DMS 273 treated with DMSO at 0.1 percent for 48 hours (cell line): ENCODE measurements around the gene METTL24.
"Not testable (repeated sequence)": the region's sequence is repeated elsewhere in the genome, so short reads cannot be mapped to it uniquely, and the experiment has no call there.

Source experiments
- DNase-seq: peaks from one replicate; lab custom pipeline; 2025; lab: John Stamatoyannopoulos, UW

Gene METTL24

DNA sequence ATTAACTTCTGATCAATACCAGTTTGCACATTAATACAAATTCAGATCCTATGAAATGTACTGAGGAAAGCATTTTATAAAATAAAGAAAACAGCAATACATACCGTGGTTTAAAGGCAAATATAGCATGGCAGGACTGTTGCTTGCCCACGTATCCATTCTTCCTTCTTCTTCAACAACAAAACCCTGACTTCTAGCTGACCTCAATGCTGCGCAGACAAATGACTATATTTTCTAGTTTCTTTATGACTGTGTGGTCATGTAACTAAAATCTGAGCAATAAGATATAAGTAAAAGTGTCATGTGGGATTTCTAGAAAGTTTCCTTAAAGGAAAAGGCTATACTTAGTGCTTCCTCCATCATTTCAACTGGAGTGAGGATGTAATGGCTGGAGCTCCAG, 92.9 kb downstream of the METTL24 start:
- DNase-seq = no peak

DNA sequence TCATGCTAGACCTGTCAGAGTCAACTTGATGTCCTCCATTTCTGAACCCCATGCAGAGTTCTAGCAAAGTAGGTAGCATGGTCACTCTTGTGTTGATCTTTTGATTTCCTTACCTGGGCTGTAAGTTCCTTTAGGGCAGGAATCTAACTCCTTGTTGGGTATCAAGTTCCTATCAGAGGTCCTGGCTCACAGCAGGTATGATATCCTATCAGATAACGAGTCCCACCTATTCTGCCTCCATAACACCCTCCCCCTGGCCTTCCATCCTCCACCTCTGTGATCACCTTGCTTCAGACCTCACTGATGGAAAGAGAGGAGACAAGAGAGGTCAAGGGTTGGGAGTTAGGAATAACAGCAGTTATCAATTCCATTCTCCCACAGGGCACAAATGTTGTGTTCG, 101.8 kb downstream of the METTL24 start:
- no peak for DNase-seq

DNA sequence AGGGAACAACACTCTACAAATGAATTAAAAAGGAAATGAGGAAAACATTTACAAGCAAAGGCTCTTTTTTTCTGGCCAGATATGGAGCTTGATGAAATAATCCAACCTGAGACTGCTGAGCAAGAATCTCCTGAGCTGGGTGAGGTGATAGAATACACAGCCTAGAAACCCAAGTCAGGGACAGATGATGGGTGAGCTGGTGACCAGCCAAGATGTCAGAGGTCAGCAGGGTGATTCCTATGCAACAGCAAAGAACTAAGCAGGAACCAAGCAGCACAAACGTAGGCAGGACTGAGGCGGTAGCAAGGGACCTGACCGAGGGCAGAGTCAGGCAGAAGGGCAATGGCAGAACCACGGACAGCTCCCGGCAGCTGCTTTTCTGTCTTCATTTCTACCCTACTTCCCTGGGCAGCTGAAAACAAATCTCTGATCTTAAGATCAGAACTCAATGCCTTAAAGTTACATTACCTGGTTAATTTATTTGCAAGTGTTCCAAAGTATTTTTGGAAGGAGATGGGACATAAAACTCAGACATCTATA, 102.9 kb downstream of the METTL24 start:
- DNase-seq = no peak

DNA sequence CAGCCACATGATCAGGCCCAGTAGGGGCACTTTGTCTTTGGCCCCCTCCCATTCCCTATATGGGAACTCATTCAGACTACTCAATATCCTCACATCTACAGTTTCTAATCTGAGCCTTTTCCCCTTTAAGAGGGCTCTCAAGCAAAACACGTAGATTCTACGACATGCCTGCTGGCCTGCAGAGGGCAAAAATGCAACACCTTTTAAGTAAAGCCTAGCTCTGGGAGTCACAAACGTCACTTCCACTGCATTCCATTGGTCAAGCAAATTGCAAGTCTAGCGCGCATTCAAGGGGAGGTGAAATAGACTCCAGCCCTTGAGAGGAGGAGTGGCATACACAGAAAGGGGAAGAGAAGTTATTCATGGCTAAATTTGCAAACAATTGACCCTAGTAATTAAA, 107.3 kb downstream of the METTL24 start:
- DNase-seq = no peak

DNA sequence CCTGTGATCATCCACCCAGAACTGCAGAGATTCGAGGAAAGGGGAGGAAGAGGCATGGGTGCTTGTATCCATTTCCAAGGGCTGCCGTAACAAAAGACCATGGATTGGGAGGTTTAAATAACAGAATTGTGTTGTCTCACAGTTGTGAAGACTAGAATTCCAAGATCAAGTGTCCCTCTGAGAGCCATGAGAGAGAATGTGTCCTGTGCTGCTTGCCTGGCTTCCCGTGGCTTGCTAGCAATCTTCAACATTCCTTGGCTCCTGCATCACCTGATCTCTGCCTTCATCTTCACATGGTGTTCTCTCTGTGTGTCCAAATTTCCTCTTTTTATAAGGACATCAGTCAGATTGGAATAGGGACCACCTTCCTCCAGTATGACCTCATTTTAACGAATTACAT, 108.1 kb downstream of the METTL24 start:
- no peak for DNase-seq

DNA sequence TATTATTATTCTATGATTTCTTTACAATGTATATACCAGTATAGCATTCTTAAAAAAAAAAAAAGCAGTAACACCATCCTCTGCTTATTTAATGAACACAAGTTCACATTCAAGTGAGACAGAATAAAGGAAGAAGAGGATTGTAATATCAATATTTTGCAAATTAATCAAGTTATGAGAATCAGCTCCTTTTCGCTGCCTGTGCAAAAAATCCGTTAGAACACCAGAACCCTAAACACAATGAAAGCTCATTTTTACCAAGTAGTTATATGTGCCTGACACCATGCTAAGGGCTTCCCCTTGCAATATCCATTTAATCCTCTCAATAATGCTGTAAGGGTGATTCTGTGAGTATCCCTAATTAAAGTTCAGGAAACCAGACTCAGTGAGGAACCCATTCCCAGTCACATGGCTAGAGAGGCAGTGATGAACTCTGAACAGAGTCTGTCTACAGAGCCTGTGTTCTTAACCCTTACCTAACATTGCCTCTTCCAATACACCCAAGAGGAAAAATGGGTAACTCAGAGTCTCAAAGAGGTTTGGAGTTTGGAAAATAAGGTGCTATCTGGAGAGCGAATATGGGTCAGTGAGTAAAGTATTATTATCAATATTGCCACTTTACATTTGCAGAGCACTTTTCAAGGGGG, 111.1 kb downstream of the METTL24 start:
- no peak for DNase-seq

DNA sequence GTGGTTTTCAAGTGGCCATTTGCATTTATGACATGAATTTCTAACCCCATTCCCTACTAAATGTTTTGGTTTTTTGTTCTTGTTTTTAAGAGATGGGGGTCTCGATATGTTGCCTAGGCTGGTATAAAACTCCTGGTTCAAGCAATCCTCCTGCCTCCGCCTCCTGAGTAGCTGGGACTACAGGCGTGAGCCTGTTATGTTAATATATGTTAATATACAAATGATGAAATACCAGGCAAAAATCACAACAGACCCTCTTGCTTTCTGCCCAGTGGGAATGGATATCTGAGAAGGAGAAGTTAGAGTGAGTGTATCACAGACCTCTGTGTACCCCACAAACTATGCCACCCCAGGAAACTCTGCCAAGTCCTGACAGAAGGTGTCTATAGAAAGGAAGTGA, 111.8 kb downstream of the METTL24 start:
- no peak for DNase-seq

DNA sequence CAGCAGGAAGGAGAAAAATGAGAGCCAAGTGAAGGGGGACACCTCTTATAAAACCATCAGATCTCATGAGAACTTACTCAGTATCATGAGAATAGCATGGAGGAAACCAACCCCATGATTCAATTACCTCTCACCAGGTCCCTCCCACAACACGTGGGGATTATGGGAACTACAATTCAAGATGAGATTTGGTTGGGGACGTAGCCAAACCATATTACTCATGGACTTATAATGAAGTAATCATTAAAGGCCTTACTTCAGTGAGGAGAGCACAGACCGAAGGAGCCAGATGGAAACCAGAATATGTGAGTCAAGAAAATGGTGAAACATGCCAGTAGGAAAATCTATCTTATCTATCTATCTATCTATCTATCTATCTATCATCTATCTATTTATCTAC, 113.5 kb downstream of the METTL24 start:
- DNase-seq = not testable (repeated sequence)

DNA sequence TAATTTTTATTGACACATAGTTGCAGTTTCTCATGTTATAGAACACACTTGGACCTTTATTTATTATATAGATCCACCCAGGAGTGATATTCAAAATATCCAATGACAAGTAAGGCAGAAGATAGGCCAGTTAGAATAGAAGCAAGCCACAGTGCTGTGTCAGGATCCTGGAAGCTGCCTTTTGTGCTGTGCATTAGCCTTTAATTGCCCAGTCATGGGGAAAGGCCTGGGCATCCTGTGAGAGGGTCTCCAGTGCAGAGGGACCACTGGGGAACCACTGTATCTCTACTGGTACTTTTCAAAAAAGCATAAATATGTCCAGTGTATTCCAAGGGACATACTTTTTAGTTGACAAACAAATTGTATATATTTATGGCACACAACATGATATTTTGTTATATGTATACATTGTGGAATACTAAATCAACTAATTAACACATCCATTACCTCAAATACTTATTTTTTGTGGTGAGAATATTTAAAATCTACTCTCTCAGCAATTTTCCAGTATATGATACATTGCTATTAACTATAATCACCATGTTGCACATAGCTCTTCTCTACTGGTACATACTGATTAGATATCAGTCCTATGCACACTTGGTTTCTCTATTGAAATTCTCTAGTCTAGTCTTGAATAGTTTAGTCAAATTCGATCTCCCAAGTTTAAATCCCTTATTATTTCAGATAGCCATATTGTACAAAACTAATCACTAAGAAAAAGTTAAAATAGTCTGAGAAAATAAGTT, 118.4 kb downstream of the METTL24 start:
- DNase-seq = no peak

DNA sequence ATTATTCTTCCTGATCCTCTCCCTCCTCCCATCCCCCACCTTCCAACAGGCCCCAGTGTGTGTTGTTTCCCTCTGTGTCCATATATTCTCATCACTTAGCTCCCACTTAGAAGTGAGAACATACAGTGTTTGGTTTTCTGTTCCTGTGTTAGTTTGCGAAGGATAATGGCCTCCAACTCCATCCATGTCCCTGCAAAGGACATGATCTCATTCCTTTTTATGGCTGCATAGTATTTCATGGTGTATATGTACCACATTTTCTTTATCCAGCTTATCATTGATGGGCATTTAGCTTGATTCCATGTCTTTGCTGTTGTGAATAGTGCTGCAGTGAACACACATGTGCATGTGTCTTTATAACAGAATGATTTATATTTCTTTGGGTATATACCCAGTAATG, 122.1 kb downstream of the METTL24 start:
- not testable (repeated sequence) for DNase-seq

DNA sequence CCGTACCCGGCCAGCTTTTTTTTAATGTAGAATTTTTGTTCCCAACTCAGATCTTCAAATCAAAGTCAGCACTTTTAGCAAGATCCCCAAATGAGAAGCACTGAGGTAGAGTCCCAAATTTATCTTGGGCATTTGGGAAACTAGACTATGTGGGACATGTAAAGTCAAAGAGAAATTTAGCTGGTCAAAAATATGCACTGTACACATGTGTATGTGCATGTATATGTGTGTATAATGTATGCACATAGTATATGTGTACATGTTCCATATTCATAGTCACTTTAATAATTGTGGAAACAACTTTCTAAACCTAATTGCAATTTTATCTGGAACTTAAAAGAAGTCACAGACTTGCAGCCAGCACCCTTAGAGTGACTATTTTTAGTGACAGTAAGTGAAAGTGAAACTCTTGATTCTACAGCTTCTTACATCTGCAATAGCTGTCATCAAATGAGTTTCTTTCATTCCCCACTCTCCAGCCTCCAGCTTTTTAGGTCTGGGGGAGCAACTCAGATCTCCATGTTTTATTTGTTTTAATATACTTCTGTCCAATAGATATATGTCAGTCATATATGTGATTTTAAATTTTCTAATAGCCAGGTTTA, 124.3 kb downstream of the METTL24 start:
- no peak for DNase-seq

DNA sequence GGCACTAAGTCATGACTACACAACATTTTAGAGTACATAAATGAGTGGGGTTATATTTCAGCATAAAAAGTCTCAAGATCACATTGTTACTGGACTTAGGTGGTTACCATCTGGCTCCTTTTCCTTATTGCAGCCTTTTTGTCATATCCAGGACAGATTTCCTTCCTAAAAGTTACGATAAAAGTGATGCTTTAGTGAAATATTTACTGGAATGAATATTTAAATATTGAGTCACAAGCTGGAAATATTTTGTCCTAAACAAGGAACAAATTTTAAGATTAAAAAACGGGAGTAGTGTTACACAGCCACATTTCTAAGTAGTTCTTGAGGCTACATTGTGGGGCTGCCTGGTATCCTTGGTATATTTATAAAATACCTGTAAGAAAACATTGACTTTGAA, 125.7 kb downstream of the METTL24 start:
- DNase-seq = no peak

DNA sequence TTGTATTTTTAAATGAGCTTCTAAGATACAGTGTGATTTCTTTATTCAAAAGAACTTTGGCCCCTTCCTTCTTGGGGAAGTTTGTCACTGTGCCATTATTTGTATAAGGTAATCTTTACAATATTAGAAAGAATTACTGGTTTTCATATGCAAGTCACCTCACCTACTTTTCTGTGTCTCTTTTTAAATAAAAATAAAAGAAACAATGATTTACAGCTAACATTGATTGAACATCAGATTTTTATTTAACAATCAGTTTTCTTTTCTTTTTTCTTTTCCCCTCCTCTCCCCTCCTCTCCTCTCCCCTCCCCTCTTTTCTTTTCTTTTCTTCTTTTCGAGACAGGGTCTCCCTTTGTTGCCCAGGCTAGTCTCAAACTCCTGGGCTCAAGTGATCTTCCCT, 131.9 kb downstream of the METTL24 start:
- no peak for DNase-seq

DNA sequence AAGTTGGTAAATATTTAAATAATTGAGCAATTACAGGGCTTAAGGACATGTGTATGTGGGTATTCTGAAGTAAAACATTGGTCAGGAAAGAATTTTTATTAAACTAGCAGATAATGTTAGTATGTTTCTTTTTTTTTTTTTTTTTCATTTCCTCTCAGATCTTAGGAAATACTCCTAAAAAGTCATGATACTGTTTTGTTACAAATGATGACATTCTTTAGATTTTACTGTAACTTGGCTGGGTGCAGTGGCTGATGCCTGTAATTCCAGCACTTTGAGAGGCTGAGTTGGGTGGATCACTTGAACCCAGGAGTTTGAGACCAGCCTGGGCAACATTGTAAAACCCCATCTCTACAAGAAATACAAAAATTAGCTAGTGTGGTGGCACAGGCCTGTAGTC, 136.4 kb downstream of the METTL24 start:
- DNase-seq = no peak

DNA sequence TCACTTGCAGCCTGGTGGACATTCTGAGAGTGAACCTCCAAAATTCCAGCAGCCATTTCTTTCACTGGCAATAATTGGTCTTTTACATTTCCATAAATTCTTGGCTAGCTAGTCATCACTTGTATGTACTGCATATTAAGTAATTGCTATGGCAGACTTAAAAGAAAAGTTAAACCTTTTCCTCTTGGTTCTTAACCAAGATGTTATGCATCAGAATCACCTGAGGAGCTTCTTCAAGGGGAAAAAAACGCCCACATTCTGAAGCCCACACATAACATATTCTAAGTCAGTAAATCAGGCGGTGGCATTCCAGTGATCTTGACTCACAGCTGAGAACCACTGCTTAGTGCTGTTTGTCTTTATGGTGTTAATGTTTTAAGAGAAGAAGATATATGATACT, 140.9 kb downstream of the METTL24 start:
- no peak for DNase-seq

DNA sequence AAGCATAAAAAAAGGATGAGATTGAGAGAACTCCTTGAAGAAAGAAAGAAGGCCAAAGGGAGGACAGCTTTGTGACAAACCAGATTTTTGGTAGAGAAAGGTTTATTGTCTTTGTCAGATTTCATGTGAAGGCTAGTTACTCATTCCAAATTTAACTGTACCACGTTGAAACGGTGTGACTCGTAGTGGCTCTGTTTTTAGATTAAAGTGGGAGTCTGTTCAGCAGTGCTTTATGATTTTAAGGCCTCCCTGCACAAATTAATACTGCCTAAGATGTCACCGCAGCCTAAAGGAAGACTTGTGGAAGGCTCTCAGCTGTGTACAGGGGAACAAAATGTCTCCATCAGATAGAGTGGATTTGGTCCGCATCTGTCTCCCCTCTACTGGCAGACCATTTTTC, 142.0 kb downstream of the METTL24 start:
- no peak for DNase-seq

DNA sequence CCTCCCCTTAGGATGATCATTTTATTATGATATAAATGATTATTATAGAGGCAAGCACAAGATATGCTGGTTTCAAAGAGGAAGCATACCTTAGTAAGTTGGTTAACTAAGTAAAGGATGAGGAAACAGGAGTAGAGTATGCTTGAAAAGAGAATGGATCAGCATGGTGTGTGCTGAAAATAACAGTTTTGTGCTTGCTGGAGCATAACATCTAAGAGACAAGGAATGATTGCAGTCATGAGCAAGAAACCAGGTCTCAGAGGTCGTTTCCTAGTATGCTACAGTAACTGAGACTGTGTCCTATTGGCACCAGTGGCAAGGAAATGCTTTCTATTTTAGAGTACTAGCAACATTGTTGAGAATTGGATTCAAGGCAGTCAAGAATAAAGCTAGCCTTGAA, 143.8 kb downstream of the METTL24 start:
- no peak for DNase-seq

DNA sequence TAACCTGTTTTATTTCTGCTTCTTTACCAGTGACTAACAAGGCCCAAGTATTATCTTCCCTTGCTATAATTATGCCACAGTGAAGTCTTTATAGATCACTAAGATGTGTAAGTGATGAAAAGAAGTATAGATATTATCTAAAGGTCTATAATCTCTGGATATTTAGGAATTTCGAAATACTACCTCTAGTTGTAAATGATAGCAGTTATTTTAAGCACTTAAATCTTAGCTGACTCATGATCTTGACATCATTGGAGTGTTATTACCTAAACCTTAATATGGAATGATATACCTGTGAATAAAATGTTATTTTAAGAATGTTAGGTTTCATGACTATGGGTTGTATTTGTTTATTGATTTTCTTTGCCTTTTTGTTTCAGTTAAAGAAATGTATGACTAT, 146.4 kb downstream of the METTL24 start:
- no peak for DNase-seq

DNA sequence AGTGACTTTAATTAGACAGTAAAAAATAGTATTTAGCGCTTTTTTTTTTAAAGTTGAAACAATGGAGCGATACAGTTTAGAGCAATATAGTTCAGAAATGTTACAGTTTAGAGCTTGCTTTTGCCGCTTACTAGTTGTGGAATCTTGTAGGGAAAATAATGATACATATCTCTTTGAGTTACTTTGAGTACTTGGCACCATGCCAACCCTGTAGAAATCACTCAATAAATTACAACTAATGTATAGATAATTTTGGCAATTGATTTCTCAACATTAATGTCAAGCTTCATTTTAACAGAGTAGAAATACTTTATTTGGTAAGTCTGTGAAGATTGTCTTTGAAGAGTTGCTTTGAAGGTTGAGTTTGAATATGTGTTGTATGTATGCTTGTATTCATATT, 150.5 kb downstream of the METTL24 start:
- no peak for DNase-seq

DNA sequence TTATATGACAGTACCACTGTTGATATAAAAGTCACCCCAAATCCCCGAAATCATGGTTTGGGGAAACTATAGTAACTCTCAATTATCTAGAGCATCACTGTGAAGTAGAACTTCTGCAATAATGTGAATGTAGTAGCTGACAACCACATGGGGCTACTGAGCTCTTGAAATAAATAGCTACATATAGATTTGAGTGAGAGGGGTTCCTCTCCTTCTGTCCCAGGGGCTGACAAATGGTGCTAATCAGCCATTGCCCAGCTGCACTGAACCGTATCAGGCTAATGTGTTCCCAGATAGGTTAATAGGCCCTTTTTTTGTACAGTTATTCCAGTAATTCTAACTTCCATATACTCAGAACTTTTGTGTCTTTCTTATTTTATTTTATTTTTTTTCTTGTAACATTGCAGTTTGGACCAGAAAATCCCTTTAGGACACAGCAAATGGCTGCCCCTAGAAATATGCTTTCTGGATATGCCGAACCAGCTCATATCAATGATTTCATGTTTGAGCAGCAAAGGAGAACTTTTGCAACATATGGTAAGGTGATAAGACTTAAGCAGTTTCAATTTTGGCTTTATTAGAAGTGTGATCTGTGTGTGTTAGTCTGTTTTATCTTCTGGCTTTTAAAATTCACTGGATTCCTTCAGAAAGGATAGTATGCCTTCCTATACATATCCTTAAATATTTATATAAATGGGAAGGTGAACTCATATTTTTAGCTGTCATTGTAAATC, 156.8 kb downstream of the METTL24 start:
- no peak for DNase-seq

DNA sequence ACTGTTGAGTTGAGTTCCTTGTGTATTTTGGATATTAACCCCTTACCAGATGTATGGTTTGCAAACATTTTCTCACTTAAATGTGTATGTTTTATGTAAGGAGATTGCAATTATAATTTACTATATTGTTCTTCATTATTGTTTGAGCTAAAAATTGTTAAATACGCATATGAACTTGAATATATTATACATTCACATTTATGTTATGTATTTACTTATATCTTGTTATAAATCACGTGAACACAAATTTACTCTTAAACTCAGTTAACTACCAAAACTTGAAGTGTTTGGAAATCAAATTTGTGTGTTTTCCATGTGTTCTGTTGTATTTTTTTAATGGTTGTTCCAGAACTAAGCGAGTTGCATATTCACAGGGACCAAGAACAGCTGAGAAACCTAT, 159.6 kb downstream of the METTL24 start:
- no peak for DNase-seq

DNA sequence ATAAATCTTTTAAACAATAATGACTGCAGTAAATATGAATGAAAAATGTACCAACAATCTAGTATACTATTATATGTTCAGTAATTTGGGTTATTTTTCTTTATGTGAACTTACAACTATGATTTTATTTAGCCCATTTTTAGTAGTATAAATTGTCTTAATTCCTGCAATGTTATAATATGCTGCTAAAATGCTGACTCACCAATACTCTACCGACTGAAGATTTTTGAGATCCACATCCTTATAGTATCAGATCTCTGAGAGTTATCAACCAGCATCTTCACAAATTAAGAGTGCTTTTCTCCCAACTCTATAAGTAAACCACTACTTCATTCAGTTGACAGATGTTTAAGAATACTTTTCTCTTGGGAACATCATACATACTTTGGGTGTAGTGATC, 161.3 kb downstream of the METTL24 start:
- no peak for DNase-seq

DNA sequence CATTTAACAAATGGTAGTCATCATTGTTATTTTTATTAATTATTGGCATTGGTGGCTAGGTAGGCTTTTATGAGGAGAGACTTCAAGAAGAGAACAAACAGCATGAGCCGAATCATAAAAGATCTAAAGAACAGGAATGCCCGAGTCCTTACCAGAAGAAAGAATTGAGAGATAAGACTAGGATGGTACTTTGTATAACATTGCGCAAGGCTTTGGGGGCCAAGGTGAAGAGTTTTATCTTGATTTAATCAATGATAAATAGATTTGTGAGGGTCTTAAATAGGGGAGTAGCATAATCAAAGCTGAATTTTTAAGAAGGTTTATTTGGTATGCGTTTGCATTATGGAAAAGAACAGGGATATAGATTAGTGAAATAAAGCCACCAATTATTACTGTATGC, 162.5 kb downstream of the METTL24 start:
- DNase-seq = no peak
